HL-60/S4 (cell line): ENCODE results near the gene ZNF337.
"Not testable (repeated sequence)": the region's sequence is repeated elsewhere in the genome, so short reads cannot be mapped to it uniquely, and the experiment has no call there.

Experiments used
- in situ Hi-C: fragments of 300-500 bp; cut with MboI; formaldehyde crosslinking; loops from 2 replicates; pipeline ENCODE4 v1.14.3; 2022; ENCODE audit warnings: low sequenced_read_pairs

The ZNF337 gene

DNA sequence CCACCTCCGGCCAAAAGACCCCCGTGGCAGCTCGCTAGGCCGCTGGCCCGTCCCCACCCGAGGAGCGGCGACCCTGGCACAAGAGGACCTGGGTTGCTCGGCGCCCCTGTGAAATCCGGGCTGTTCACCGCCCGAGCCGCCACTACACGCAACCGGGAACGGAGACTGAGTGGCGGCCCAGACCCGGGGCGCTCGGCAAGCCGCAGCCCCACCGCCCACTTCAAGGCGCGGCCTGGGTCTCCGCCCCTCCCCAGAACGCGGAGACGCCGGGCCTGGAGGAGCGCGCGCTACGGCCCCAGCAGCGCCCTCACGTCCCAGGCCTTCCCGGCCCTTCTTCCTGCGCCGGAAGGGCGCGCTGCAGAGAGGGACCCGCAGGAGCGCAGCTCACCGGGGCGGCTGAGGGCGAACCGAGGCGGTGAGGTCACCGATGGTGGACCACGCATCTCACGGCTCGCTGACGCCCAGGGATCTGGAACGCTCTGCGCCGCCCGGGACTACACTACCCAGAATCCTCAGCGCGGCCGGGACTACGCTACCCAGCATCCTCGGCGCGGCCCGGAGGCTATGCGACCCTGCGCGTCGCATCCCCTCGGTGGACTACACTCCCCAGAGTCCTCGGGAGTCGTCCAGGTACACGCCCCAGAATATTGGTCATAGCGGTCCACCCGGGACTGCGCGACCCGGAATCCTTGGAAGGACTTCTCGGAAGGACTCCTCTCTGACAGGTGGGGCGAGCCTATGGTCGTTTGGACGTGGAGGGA lies at the start of gene ZNF337:
TSS of gene ZNF337 (minus strand) at position 483 of the 761 bp plus-strand sequence. CDS start 10,436 bp downstream, outside the sequence.
- in situ Hi-C loops, result loop anchor here (25.0 kb wide), 1 partner anchor 559 kb away; no protein-coding TSS in a partner anchor

- in situ Hi-C loops, result no loop called here
Observed at GRCh38 chr20:25745738-25746137, 49.1 kb upstream of the ZNF337 start.

DNA sequence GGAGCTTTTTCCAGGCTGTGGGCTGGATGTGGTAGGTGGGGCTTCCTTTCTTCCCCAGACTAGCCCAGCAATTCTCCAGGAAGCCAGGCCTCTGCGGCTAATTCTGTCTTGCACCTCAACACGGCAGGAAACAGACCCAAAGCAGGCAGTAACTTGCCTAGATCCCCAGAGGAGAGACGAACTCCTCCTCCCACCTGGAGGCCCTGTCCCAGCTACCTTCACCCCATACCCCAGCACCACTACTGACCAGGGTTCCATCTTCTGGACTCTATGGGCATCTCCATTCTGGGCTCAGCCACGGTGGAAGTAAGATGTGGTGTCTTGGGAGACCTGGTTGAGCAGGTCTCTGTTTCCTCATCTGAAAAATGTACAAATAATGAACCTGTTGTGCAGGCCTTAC lies 48.4 kb upstream of the ZNF337 start:
- in situ Hi-C loops, result no loop called here

DNA sequence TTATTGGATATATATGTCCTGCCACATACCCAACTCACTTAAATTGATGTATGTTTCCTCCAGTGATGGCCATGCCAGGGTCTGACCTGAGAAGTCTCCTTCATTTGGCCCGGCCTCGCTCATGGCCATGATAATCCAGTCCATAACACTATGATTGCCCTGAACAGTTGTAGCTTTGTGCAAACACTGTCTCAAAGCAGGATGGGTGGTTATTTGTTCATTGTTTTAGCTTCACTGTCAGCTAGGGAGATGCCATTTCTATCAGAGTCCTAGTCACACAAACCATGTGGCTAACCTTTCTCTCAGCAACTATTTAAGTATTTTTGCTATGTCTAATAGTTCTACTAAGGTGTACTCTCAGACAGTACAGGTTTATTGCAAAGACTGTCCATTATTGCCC lies 47.6 kb upstream of the ZNF337 start:
- in situ Hi-C loops, result no loop called here

DNA sequence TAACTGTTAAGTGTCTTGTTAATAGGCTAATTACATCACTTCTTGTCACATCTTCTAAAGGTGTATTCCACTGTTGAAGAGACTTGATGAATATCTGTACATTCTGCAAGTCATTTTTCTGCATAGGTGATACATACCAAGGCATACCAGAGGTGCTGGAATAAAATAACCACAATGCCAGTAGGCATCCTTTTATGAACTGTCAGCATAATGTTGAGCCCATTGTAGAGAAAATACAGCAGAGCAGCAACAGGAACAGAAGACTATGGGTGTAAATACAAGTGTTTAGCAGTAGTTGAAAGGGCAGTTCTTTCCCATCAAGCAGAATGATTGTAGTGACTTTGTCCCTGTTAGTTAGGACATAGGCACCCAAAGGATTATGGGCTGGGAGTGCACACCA lies 44.4 kb upstream of the ZNF337 start:
- in situ Hi-C loops, result no loop called here

DNA sequence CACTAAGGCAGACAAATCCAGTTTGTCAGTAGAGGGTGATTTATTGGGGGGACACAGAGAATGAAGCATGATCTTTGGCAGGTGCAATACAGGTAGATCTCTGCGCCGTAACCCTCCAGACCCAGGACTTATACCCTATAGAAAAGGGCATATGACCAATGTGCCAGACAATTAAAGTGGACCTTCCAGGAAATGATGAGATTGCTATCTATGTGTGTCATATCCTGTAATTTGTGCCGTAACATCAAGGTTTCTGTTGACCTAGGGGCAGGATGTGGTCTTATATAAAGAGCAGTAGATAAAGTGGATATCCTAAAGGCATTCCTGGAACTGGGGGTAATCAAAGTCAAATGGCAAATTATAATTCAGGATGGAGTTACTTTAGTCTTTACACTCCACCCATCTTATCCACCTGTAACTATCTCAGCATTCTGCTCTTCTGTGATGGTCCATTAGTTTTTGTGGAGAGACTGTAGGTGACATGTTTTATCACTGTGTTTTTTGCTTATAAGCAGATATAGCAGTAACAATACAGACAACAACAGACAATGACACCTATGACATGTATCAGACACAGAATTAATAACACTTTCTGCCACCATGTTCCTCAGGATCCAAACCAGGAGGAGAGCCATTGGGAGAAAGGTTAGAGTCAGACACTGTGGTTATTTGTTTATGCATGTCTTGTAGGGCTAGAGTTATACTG lies 43.1 kb upstream of the ZNF337 start:
- in situ Hi-C loops, result no loop called here

DNA sequence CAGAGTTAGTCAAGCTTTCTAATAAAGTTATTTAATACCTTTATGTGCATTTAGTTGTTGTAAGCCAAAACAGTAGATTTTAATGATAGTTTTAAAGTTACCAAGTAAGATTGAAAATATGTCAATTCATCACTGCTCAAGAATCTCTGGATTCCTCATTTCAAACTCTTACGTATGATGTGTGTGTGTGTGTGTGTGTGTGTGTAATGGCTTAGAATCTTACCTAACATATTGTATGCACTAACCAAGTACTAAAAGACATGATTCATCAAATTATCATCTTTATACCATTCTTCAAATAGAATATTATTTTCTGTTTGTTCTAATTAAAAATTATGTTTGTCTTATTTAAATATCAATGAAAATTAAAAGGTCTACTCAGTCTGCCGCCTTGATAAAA lies 41.5 kb upstream of the ZNF337 start:
- in situ Hi-C loops, result no loop called here

GRCh38 chr20:25733903-25734302 lies 37.2 kb upstream of the ZNF337 start:
- in situ Hi-C loops, result no loop called here

- in situ Hi-C loops, result no loop called here
Observed at GRCh38 chr20:25730862-25731261, 34.2 kb upstream of the ZNF337 start.

- in situ Hi-C loops, result no loop called here
Observed at GRCh38 chr20:25726357-25726756, 29.7 kb upstream of the ZNF337 start.

GRCh38 chr20:25725639-25726038 lies 29.0 kb upstream of the ZNF337 start:
- in situ Hi-C loops, result no loop called here

DNA sequence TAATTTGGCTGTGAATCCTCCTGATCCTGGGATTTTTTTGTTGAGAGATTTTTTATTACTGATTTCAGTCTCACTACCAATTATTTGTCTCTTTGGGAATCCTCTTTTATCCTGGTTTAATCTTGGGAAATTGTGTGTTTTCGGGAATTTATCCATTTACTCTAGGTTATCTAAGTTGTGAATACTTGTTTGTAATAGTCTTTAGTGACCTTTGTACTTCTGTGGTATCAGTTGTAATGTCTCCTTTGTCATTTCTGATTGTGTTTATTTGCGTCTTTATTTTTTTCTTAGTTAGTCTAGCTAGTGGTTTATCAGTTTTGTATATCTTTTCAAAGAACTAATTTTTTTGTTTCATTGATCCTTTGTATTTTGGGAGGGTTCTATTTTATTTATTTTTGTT lies 27.3 kb upstream of the ZNF337 start:
- in situ Hi-C loops, result no loop called here

DNA sequence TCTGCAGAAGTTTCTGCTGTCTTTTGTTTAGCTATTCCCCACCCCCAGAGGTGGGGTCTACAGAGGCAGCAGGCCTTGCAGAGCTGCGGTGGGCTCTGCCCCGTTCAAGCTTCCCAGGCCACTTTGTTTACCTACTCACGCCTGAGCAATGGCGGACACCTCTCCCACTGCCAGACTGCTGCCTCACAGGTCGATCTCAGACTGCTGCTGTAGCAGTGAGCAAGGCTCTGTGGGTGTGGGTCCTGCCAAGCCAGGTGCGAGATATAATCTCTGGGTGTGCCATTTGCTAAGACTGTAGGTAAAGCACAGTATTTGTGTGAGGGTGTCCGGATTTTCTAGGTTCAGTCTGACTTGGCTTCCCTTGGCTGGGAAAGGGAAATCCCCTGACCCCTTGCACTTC lies 23.6 kb upstream of the ZNF337 start:
- in situ Hi-C loops, result no loop called here

DNA sequence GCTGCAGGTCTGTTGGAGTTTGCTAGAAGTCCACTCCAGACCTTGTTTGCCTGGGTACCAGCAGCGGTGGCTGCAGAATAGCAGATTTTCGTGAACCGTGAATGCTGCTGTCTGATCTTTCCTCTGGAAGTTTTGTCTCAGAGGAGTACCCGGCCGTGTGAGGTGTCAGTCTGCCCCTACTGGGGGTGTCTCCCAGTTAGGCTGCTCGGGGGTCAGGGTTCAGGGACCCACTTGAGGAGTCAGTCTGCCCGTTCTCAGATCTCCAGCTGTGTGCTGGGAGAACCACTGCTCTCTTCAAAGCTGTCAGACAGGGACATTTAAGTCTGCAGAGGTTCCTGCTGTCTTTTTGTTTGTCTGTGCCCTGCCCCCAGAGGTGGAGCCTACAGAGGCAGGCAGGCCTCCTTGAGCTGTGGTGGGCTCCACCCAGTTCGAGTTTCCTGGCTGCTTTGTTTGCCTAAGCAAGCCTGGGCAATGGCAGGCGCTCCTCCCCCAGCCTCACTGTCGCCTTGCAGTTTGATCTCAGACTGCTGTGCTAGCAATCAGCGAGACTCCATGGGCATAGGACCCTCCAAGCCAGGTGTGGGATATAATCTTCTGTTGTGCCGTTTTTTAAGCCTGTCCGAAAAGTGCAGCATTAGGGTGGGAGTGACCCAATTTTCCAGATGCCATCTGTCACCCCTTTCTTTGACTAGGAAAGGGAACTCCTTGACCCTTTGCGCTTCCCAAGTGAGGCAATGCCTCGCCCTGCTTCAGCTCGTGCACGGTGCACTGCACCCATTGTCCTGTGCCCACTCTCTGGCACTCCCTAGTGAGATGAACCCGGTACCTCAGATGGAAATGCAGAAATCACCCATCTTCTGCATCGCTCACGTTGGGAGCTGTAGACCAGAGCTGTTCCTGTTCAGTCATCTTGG lies 22.5 kb upstream of the ZNF337 start:
- in situ Hi-C loops, result not testable (repeated sequence)

DNA sequence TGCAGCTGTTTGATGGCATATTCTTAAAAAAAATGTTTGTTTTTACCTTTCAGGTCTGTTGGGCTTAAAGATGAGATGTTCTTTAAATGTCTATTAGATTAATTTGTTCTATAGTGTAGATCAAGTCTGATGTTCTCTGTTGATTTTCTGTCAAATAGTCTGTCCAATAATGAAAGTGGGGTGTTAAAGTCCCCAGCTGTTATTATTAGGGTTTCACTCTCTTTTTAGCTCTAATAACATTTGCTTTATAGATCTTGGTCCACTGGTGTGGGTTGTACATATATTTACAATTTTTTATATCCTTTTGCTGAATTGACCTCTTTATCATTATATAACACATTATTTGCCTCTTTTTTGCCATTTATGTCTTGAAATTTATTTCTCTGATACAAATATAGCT lies 11.0 kb upstream of the ZNF337 start:
- in situ Hi-C loops, result no loop called here

- in situ Hi-C loops, result no loop called here
Observed at GRCh38 chr20:25706793-25707192, 10.1 kb upstream of the ZNF337 start.

GRCh38 chr20:25705830-25706351 lies 9.2 kb upstream of the ZNF337 start:
- in situ Hi-C loops, result no loop called here

DNA sequence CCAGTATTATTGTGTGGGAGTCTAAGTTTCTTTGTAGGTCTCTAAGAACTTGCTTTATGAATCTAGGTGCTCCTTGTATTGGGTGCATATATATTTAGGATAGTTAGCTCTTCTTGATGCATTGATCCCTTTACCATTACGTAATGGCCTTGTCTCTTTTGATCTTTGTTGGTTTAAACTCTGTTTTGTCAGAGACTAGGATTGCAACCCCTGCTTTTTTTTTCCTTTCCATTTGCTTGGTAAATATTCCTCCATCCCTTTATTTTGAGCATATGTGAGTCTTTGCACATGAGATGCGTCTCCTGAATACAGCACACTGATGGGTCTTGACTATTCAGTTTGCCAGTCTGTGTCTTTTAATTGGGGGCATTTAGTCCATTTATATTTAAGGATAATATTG lies 7.7 kb upstream of the ZNF337 start:
- in situ Hi-C loops, result not testable (repeated sequence)

GRCh38 chr20:25700835-25701234 lies 4.2 kb upstream of the ZNF337 start:
- in situ Hi-C loops, result not testable (repeated sequence)

DNA sequence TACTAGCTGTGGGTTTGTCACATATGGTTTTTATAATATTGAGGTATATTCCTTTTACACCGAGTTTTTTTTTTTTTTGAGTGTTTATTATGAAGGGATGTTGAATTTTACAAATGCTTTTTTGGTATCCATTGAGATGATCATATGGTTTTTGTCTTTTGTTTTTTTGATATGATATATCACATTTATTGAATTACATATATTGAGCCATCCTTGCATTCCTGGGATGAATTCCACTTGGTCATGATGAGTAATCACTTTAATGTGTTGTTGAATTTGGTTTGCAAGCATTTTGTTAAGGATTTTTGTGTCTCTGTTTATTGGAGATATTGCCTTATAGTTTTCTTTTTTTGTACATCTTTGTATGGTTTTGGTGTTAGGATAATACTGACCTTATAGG lies 3.3 kb upstream of the ZNF337 start:
- in situ Hi-C loops, result loop anchor here (25.0 kb wide), 1 partner anchor 563 kb away; no protein-coding TSS in a partner anchor

DNA sequence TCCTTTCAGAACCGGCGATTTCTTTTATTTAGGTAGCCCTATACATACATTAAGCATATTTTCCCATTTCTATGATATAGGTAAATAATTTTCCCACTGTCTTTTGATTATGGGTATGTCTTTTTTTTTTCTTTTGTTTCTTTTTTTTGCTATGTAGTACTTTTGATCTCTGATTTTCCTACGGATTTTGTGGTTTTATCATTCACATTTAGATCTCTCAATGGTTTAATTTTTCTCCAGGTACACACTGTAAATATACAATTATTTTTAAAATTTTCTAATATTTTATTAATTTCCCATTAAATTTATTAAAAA lies 436 bp upstream of the ZNF337 start:
- in situ Hi-C loops, result loop anchor here (25.0 kb wide), 1 partner anchor 560 kb away; no protein-coding TSS in a partner anchor
